ENCODE results near the gene FAM107B. TPM values are rescaled to one million over a fixed set of nuclear protein-coding genes. Genes with fewer than 3 reads are reported as not detected.

The FAM107B gene
- total RNA-seq, 5 donors from 2014 or later (not counting 1 experiment from before 2014, with no cell fraction given) = 175 to 298 (median 214) TPM

DNA sequence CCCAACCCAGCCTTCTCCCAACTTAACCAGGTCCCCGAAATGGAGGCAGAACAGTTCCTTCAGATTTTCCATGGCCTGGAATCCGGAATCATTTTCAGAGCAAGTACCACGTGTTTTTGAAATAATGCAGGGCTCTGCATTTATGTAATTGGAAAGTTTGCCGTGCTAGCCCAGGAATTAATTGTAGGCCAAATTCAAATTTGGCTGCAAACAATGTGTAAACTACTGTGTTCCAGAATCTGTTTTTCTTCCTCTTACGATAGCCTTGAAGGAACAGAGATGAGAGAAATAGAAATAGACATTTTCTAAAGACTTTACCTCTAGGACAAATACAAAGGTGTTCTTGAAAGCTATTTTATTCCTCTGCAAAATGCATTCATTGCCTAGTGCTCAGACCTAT lies 77.4 kb downstream of the FAM107B start:
- Mint-ChIP-seq H3K9me3 (peaks cover 0 to 10% (median 4%) of the 10 kb centered on the region in 3 donors), H3K4me3 (no peak overlapping the region), H3K4me1 (peaks cover 0 to 4% (median 3%) of the 10 kb centered on the region in 3 donors), H3K36me3 (no peaks in the 10 kb centered on the region), H3K27me3 (no peaks in the 10 kb centered on the region), H3K27ac (no peak overlapping the region)
- no peak overlapping the region for H3K27ac ChIP-seq (ENCODE audit: low read length)
- H3K9me3 ChIP-seq = no peaks in the 10 kb centered on the region
- no peak for DNase-seq
- POLR2A ChIA-PET = no interaction called here
- H3K4me3 ChIP-seq (ENCODE audit: control insufficient read depth in 1 of 2, extremely low read depth in 1 of 2, low read length in 1 of 2) = no peak overlapping the region
- peaks cover 0 to under 1% of the 10 kb centered on the region in 2 experiments for H3K4me1 ChIP-seq (ENCODE audit: control insufficient read depth in 1 of 2, extremely low read depth in 1 of 2, insufficient read depth in 2 of 2, low read length in 2 of 2)
- H3K36me3 ChIP-seq (ENCODE audit: control insufficient read depth in 2 of 2, extremely low read depth in 1 of 2, insufficient read depth in 1 of 2, low read length in 1 of 2) = no peaks in the 10 kb centered on the region
- WGBS (ENCODE audit: insufficient coverage) = 91% methylated on average over 4 of the region's 5 CpGs
- no peak for ATAC-seq (replicated peaks in 1 of 4)
- no peaks in the 10 kb centered on the region for H3K27me3 ChIP-seq (replicated peaks in 1 of 2; ENCODE audit: control insufficient read depth in 2 of 2, extremely low read depth in 1 of 2, insufficient read depth in 2 of 2, low read length in 1 of 2)
- CTCF ChIA-PET = no interaction called here

DNA sequence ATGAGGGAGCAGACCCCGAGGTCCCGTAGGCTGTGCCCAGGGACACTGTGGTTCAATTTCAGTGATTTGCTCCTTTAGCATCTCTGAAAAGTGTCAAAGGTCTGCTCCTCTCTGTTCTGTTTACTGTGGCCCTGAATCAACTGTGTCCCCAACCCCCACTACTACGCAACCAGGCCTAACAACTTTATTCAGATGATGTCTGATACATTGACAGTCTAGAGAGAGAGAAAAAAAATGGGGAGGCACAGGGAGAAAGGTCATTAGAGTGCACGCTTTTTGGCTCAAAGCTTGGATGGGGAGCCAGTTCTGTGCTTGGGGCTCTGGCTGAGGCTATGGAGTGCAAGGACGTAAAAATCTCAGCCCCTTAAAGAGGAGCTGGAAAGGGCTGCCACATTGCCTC lies 77.9 kb downstream of the FAM107B start:
- Mint-ChIP-seq H3K4me3 (no peak overlapping the region), H3K27me3 (no peaks in the 10 kb centered on the region), H3K27ac (no peak overlapping the region), H3K36me3 (no peaks in the 10 kb centered on the region), H3K9me3 (peaks cover 0 to 10% (median 4%) of the 10 kb centered on the region in 3 donors), H3K4me1 (peaks cover 0 to 8% (median 7%) of the 10 kb centered on the region in 3 donors)
- DNase-seq = no peak
- H3K36me3 ChIP-seq (ENCODE audit: control insufficient read depth in 2 of 2, extremely low read depth in 1 of 2, insufficient read depth in 1 of 2, low read length in 1 of 2) = no peaks in the 10 kb centered on the region
- no peak overlapping the region for H3K4me3 ChIP-seq (ENCODE audit: control insufficient read depth in 1 of 2, extremely low read depth in 1 of 2, low read length in 1 of 2)
- no peak for ATAC-seq (replicated peaks in 1 of 4)
- no peaks in the 10 kb centered on the region for H3K27me3 ChIP-seq (replicated peaks in 1 of 2; ENCODE audit: control insufficient read depth in 2 of 2, extremely low read depth in 1 of 2, insufficient read depth in 2 of 2, low read length in 1 of 2)
- WGBS (ENCODE audit: insufficient coverage) = 100% methylated on average over 1 of the region's 5 CpGs
- ChIA-PET POLR2A (no interaction called here), CTCF (no interaction called here)
- H3K4me1 ChIP-seq (ENCODE audit: control insufficient read depth in 1 of 2, extremely low read depth in 1 of 2, insufficient read depth in 2 of 2, low read length in 2 of 2) = peaks cover 0 to 3% of the 10 kb centered on the region in 2 experiments
- no peaks in the 10 kb centered on the region for H3K9me3 ChIP-seq
- no peak overlapping the region for H3K27ac ChIP-seq (ENCODE audit: low read length)

DNA sequence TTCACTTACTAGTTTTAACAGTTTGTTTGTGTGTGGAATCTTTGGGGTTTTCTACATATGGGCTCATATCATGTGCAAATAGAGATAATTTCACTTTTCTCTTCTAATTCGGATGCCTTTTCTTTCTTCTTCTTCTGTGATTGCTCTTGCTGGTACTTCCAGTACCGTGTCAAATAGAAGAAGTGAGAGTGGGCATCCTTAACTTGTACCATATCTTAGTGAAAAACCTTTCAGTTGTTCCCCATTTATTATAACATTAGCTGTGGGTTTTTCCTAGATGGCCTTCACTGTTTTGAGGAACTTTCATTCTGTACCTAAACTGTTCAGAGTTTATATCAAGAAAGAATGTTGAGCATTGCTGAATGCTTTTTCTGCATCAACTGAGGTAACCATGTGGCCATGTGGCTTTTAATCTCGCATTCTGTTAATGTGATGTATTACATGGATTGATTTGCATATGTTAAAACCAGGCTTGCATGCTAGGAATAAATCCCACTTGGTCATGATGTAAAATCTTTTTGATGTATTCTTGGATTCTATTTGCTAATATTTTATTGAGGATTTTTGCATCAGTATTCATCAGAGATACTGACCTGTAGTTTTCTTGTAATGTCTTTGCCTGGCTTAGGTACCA lies 78.7 kb downstream of the FAM107B start:
- Mint-ChIP-seq H3K27me3 (no peaks in the 10 kb centered on the region), H3K4me1 (peaks cover 0 to 8% (median 7%) of the 10 kb centered on the region in 3 donors), H3K27ac (no peak overlapping the region), H3K36me3 (no peaks in the 10 kb centered on the region), H3K9me3 (peaks cover 0 to 10% (median 4%) of the 10 kb centered on the region in 3 donors), H3K4me3 (no peak overlapping the region)
- POLR2A ChIA-PET = interaction anchor here in 1 of 2 donors (0.6 to 0.7 kb wide), 2 partner anchors 10 to 166 kb away, joined by 4 to 5 read pairs; no protein-coding TSS in a partner anchor
- Histone ChIP-seq H3K27ac (ENCODE audit: low read length) (no peak overlapping the region), H3K9me3 (no peaks in the 10 kb centered on the region), H3K4me1 (ENCODE audit: control insufficient read depth in 1 of 2, extremely low read depth in 1 of 2, insufficient read depth in 2 of 2, low read length in 2 of 2) (peaks cover 0 to 3% of the 10 kb centered on the region in 2 experiments), H3K36me3 (ENCODE audit: control insufficient read depth in 2 of 2, extremely low read depth in 1 of 2, insufficient read depth in 1 of 2, low read length in 1 of 2) (no peaks in the 10 kb centered on the region), H3K27me3 (replicated peaks in 1 of 2; ENCODE audit: control insufficient read depth in 2 of 2, extremely low read depth in 1 of 2, insufficient read depth in 2 of 2, low read length in 1 of 2) (no peaks in the 10 kb centered on the region), H3K4me3 (ENCODE audit: control insufficient read depth in 1 of 2, extremely low read depth in 1 of 2, low read length in 1 of 2) (no peak overlapping the region)
- DNase-seq = no peak
- CTCF ChIA-PET = interaction anchor here in 1 of 2 donors (0.7 kb wide), 1 partner anchor 46 kb away, joined by 3 read pairs; no protein-coding TSS in a partner anchor
- no peak for ATAC-seq (replicated peaks in 1 of 4)
- 75% methylated on average over 1 of the region's 3 CpGs for WGBS (ENCODE audit: insufficient coverage)

DNA sequence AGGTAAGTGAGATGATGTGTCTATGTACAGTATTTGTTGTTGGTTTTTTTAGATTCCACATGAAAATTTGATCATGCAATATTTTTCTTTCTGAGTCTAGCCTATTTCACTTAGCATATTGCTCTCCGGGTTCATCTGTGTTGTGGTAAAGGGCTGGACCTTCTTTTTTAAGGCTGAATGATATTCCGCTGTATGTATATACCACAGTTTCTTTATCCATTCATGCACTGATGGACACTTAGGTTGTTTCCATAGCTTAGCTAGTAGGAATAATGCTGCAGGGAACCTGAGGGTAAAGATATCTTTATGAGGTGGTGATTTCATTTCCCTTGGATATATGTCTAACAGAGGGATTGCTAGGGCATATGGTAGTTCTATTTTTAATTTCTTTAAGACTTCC lies 80.8 kb downstream of the FAM107B start:
- no peak overlapping the region for H3K27ac ChIP-seq (ENCODE audit: low read length)
- Mint-ChIP-seq H3K27me3 (no peaks in the 10 kb centered on the region), H3K27ac (no peak overlapping the region), H3K9me3 (peaks cover 0 to 2% (median 0%) of the 10 kb centered on the region in 3 donors), H3K4me3 (no peak overlapping the region), H3K4me1 (peaks cover 8 to 11% (median 10%) of the 10 kb centered on the region in 3 donors), H3K36me3 (no peaks in the 10 kb centered on the region)
- CTCF ChIA-PET = no interaction called here
- DNase-seq (no peak), ATAC-seq (replicated peaks in 1 of 4) (no peak)
- H3K4me3 ChIP-seq (ENCODE audit: control insufficient read depth in 1 of 2, extremely low read depth in 1 of 2, low read length in 1 of 2) = no peak overlapping the region
- no CpG with 5 or more reads among the region's 2 CpGs for WGBS (ENCODE audit: insufficient coverage)
- H3K9me3 ChIP-seq = no peaks in the 10 kb centered on the region
- POLR2A ChIA-PET = no interaction called here
- no peaks in the 10 kb centered on the region for H3K27me3 ChIP-seq (replicated peaks in 1 of 2; ENCODE audit: control insufficient read depth in 2 of 2, extremely low read depth in 1 of 2, insufficient read depth in 2 of 2, low read length in 1 of 2)
- no peaks in the 10 kb centered on the region for H3K36me3 ChIP-seq (ENCODE audit: control insufficient read depth in 2 of 2, extremely low read depth in 1 of 2, insufficient read depth in 1 of 2, low read length in 1 of 2)
- H3K4me1 ChIP-seq (ENCODE audit: control insufficient read depth in 1 of 2, extremely low read depth in 1 of 2, insufficient read depth in 2 of 2, low read length in 2 of 2) = peaks cover 2 to 3% of the 10 kb centered on the region in 2 experiments

DNA sequence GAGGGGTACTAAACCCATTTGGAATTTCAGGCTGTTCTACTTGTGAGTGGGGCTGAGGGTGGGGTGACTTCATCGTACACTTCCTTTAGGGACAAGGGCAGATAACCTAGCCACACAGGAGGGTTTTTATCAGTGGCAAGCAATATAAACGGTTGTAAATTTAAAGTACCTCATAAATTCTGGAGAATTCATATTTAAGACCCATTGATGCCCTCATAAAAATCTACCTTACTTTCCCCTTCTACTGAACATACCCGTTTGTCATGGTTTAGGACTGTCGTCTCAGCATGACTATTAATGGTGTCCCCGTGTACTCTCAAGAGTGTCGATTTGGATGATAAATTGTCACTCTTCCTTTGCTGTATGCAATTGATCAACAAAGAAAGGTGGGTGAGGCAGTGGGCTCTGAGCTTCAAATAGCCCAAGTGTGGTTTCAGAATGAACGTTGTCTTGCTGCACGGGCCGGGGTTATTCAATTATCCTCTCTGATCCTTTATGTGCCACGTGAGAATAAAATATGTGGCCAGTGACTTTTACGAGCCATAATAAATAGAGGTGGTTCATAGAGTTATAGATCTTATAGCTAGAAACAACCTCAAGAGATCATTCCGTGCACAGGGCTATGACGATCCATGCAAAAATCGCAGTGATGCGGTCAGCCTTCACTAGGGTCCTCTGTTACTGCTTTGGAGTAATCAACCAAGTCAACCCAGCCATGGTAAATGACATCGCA lies 82.2 kb downstream of the FAM107B start:
- ChIA-PET CTCF (no interaction called here), POLR2A (interaction anchor here in 1 of 2 donors (0.6 kb wide), 1 partner anchor 185 kb away, joined by 3 read pairs; no protein-coding TSS in a partner anchor)
- Mint-ChIP-seq H3K9me3 (no peaks in the 10 kb centered on the region), H3K4me1 (peaks cover 8 to 17% (median 10%) of the 10 kb centered on the region in 3 donors), H3K27ac (no peak overlapping the region), H3K4me3 (no peak overlapping the region), H3K36me3 (no peaks in the 10 kb centered on the region), H3K27me3 (no peaks in the 10 kb centered on the region)
- H3K27me3 ChIP-seq (replicated peaks in 1 of 2; ENCODE audit: control insufficient read depth in 2 of 2, extremely low read depth in 1 of 2, insufficient read depth in 2 of 2, low read length in 1 of 2) = no peaks in the 10 kb centered on the region
- DNase-seq (no peak), ATAC-seq (replicated peaks in 1 of 4) (no peak)
- H3K36me3 ChIP-seq (ENCODE audit: control insufficient read depth in 2 of 2, extremely low read depth in 1 of 2, insufficient read depth in 1 of 2, low read length in 1 of 2) = no peaks in the 10 kb centered on the region
- WGBS (ENCODE audit: insufficient coverage) = 25% methylated on average over 4 of the region's 16 CpGs
- H3K4me1 ChIP-seq (ENCODE audit: control insufficient read depth in 1 of 2, extremely low read depth in 1 of 2, insufficient read depth in 2 of 2, low read length in 2 of 2) = peaks cover 2 to 3% of the 10 kb centered on the region in 2 experiments
- H3K4me3 ChIP-seq (ENCODE audit: control insufficient read depth in 1 of 2, extremely low read depth in 1 of 2, low read length in 1 of 2) = no peak overlapping the region
- no peaks in the 10 kb centered on the region for H3K9me3 ChIP-seq
- H3K27ac ChIP-seq (ENCODE audit: low read length) = no peak overlapping the region

DNA sequence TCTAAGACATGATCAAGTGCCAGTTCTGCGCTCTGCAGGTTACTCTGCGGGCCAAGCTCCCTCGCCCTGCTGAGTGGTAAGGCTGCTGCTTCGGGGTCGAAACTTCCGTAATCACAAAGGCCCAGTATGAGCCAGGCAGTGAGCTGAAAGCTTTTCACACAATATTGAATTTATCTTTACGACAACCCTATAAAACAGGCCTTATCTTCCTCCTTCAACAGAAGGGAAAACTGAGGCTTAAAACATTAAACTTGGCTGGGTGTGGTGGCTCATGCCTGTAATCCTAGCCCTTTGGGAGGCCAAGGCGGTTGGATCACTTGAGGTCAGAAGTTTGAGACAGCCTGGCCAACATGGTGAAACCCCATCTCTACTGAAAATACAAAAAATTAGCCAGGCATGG lies 83.3 kb downstream of the FAM107B start:
- Mint-ChIP-seq H3K27me3 (no peaks in the 10 kb centered on the region), H3K9me3 (no peaks in the 10 kb centered on the region), H3K4me1 (peaks cover 8 to 20% (median 12%) of the 10 kb centered on the region in 3 donors), H3K27ac (no peak overlapping the region), H3K36me3 (no peaks in the 10 kb centered on the region), H3K4me3 (no peak overlapping the region)
- CTCF ChIA-PET = no interaction called here
- no peaks in the 10 kb centered on the region for H3K27me3 ChIP-seq (replicated peaks in 1 of 2; ENCODE audit: control insufficient read depth in 2 of 2, extremely low read depth in 1 of 2, insufficient read depth in 2 of 2, low read length in 1 of 2)
- POLR2A ChIA-PET = interaction anchor here (0.6 to 0.7 kb wide), 2 partner anchors 86 to 793 kb away, joined by 3 to 7 read pairs; no protein-coding TSS in a partner anchor
- H3K4me3 ChIP-seq (ENCODE audit: control insufficient read depth in 1 of 2, extremely low read depth in 1 of 2, low read length in 1 of 2) = no peak overlapping the region
- ATAC-seq (replicated peaks in 1 of 4) (no peak), DNase-seq (no peak)
- H3K27ac ChIP-seq (ENCODE audit: low read length) = no peak overlapping the region
- WGBS (ENCODE audit: insufficient coverage) = 98% methylated on average over 5 of the region's 8 CpGs
- peaks cover 2 to 3% of the 10 kb centered on the region in 2 experiments for H3K4me1 ChIP-seq (ENCODE audit: control insufficient read depth in 1 of 2, extremely low read depth in 1 of 2, insufficient read depth in 2 of 2, low read length in 2 of 2)
- no peaks in the 10 kb centered on the region for H3K36me3 ChIP-seq (ENCODE audit: control insufficient read depth in 2 of 2, extremely low read depth in 1 of 2, insufficient read depth in 1 of 2, low read length in 1 of 2)
- no peaks in the 10 kb centered on the region for H3K9me3 ChIP-seq

All from T-cell (primary cell).